HFF-Myc (cell line): ENCODE data around the gene C11orf98.
A peak's percentile ranks its signal among the peaks of the same experiment; 100 is the strongest.

Experiments used
- DNase-seq: peaks from one replicate; pipeline ENCODE4 v3.0.0-alpha.2; 2011; ENCODE audit warnings: low read depth; ENCODE audit errors: extremely low read depth
- H3K4me3 ChIP-seq: replicated peaks from 2 replicates; pipeline ENCODE4 v1.5.1; 2011; ENCODE audit warnings: low read depth, mild to moderate bottlenecking, control low read depth, low read length
- TF ChIP-seq, protein P1 (sequence below): IDR thresholded peaks from 2 replicates; pipeline ENCODE4 v1.5.1; 2012; ENCODE audit warnings: mild to moderate bottlenecking, low read depth, low read length, control low read depth; ENCODE audit errors: missing control alignments

Gene C11orf98

DNA sequence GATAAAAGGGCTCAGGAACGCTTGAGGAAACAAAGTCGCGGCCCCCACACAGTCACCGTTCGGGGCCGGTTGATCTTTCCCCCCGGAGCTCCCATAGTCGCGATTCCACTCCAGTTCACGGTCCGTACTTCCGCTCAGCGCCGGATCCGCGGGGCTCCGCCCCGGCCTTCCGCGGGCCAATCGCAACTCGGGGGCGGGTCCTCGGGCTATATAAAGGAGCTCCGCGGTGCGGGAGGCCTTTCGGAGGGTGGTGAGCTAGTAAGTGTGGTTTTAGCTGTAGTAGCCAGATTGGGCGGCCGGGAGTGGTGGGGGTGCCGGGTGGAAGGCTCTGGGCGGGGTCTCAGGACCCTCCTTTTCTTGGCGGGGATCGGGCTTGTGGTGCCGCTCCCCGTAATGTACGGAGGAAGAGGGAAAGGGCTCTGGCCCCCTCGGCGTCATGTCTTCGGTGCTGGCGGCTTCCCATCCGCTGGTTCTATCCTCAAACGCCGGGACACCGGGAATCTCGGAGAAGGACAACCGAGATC, at the start of gene C11orf98, which contains the start of gene CSKMT:
Gene C11orf98, minus strand, starts transcription at position 136 of the 524 bp plus-strand sequence. Its CDS starts 41 bp downstream, at position 95.
Gene CSKMT, plus strand, starts transcription at position 238 of the 524 bp plus-strand sequence. CDS start 568 bp downstream, outside the sequence.
- peak within 1 kb of the TSS; percentile 98 for H3K4me3 ChIP-seq
- peak; percentile 82 for DNase-seq
- TF ChIP-seq, protein P1, sequence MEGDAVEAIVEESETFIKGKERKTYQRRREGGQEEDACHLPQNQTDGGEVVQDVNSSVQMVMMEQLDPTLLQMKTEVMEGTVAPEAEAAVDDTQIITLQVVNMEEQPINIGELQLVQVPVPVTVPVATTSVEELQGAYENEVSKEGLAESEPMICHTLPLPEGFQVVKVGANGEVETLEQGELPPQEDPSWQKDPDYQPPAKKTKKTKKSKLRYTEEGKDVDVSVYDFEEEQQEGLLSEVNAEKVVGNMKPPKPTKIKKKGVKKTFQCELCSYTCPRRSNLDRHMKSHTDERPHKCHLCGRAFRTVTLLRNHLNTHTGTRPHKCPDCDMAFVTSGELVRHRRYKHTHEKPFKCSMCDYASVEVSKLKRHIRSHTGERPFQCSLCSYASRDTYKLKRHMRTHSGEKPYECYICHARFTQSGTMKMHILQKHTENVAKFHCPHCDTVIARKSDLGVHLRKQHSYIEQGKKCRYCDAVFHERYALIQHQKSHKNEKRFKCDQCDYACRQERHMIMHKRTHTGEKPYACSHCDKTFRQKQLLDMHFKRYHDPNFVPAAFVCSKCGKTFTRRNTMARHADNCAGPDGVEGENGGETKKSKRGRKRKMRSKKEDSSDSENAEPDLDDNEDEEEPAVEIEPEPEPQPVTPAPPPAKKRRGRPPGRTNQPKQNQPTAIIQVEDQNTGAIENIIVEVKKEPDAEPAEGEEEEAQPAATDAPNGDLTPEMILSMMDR = no peak

DNA sequence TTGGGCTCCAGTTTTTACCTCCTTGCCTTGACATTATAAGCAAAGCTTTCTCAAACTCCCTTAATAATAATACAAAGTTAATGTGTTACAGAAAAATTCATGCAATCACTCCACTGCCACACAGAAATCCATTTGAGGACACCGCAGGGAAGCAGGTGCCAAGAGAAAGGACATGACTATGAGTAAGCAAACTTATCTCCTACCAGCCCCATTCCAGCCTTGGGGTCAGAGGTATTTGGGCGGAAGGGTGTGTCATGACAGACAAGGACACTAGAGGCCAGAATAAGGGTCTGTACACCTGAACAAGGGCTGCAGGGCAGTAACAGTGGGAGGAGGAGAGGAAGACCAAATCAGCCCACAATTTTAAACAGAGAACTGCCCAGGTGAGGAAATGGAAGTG, 48.3 kb upstream of the C11orf98 start:
- no peak for DNase-seq
- no peak overlapping the region for H3K4me3 ChIP-seq
- TF ChIP-seq, protein P1 = no peak

DNA sequence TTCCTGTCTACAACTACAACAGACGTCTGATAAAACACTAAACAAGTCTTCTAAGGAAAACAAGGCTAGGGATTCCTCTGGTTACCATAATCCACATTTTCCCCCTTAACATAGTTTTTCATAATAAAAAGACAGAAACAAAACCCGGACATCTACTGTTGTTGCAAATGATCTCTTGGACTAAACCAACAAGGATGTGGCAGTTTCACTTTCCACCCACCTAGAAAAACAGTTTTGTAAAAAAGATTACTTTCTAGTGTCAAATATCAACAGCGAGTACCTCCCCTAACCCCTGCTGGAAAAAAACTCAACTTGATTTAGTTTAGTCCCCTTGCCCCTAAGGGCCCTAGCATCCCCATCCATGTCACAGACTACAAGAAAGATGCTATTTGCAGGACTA, 47.9 kb upstream of the C11orf98 start:
- TF ChIP-seq, protein P1 = no peak
- DNase-seq = no peak
- H3K4me3 ChIP-seq = no peak overlapping the region

DNA sequence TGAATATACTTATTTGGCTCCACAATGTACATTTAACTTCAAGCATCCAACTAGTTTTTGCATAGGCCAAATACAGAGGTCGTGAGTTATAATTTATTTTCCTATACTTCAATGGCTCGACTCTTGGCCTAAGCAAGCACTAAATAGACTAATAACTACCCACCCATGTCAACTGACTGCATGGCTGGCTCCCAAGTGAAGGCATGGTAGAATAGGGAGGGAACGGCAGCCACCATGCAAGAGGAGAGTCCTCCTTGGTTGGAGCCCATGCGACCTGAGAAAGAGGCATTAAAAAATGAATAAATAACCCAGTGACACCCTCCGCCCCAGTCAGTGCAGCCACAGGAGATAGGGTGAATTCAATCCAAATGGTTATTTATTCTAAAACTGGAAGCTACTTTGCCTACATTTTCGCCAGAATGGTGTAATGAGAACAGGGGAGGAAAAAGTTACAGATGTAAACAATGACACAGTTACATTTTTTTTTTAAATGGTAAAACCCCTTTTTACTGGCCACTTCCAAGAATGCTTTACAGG, 47.3 kb upstream of the C11orf98 start:
- no peak for DNase-seq
- no peak overlapping the region for H3K4me3 ChIP-seq
- TF ChIP-seq, protein P1 = no peak

DNA sequence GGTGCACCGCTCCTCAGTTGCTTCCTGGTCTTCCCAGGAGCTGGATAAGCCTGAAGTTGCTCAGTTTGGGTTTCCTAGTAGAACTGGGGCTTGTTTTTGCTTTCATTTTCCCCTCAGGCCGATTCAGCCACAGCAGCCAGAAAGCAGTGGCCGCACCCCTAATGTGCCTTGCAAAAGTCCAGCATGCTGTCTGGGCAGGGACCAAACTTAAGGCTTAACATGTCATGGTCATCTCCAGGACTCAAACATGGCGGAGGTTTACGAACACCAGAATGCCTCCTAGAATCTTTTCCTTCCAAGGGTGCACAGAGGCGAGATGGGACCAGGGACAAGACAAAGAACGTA, 45.0 kb upstream of the C11orf98 start:
- no peak for DNase-seq
- peak overlapping the region; percentile 46 for H3K4me3 ChIP-seq
- TF ChIP-seq, protein P1 = no peak

DNA sequence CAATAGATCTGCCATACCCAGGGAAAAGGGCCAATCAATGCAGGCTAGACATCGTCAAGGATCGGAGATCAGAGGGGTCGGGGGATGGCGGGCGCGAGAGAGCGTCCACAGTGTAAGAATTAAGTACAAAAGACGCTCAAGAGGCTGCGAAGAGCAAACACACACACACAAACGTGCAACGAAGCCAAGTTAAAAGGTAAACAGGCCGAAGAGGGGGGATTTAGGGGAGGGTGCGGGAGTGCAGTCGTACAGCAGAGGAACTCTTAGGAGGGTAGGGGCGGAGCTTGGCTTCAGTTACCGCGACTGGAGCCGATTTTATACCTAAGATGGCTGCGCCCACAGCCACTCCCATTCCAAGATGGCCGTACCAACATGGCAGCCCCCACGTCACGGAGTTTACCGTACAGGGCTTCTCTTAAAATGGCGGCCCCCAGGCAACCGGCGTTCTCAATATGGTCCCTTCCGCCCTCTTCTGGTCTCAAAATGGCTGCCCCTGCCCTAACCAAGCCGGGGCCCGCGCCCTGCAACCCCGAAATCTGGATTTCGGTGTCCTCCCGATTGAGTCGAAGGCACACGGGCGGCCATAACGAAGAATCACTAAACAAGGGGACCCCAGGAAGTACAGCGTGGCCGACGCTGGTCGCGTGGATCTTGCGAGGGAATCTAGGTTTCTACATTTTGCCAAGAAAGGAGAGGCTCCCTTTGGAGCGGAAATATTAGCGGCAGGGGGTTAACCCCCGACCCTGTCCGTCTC, 44.4 kb upstream of the C11orf98 start:
- TF ChIP-seq, protein P1 = no peak
- H3K4me3 ChIP-seq = peak overlapping the region; percentile 46
- peak; percentile 95 for DNase-seq
